GM19324 (cell line): Measurements from ENCODE around the gene PDZK1IP1.

Source experiments
- ATAC-seq: cut with Tn5 transposase; IDR thresholded peaks from one replicate; pipeline ENCODE4 v1.9.1; 2021; ENCODE audit warnings: mild to moderate bottlenecking, moderate library complexity; ENCODE audit not compliant: unreplicated experiment, low FRiP score

The PDZK1IP1 gene

DNA sequence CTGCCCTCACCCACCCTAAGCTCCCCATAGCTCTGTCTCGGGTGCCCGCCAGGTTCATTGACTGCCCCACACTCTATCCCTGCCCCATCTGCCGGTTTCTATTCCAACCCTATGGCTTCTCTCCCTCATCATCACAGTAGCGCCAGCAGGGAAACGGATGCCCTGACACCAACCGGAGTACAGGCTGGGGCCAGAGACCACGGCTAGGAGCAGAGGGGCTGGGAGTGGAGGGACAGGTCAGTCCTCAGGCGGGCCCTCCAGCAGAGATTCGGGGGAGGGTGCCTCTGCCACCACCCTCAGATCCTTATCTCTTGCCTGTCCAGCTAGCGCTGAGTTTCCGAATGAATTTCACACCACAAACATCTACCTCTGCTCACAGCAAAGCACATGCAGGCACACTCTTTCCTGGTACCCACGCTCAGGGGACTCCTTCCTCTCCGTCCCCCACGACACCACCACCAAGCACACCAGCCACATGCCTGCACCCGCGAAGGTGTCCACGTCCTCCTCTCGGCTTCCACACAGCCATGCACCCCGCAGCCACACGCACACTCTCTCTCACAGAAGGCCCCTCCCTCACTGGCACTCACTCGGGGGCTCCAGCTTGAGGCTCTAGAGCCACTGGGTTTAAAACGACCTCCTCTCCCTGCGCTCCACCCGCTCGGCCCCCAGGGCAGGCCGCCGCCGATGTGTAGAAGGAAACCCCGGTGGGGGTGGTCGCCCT is 35.0 kb upstream of the PDZK1IP1 start:
- ATAC-seq: no peak

GRCh38 chr1:47223921-47224675 is 34.3 kb upstream of the PDZK1IP1 start:
- no peak for ATAC-seq

DNA sequence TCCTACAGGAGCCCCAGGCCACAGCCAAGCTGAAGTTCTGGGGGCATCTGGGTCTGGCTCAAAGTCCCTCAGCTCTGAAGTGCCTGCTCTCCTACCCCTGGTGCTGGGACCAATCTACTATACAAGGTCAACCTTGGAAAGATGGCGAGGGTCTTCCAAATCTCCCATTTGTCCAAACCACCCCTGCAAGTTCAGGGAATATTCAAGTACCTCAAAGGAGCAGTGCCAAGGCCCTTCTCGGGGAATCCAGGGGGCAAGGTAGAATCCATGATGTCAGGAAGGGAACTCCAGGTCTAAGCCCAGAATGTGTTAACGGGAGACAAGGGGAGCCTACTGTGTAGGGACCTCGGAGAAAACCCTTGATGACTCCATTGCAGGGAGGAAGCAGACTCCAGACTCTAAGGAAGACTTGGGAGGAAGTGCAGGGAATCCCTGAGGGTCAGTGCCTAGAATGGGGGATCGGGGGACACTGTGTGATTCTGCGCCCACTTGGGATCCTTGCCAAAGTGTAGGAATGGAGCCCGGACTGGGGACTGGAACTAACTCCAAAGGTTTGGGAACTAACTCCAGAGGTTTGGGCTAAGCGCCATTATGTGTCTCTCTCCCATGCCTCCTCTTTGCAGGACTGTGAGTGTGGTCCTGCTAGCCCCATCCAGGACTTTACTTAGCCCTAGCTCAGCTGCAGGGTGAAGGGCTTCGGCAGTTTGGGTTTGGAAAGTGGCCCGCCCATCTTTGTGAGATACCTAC is 33.5 kb upstream of the PDZK1IP1 start:
- ATAC-seq: no peak

DNA sequence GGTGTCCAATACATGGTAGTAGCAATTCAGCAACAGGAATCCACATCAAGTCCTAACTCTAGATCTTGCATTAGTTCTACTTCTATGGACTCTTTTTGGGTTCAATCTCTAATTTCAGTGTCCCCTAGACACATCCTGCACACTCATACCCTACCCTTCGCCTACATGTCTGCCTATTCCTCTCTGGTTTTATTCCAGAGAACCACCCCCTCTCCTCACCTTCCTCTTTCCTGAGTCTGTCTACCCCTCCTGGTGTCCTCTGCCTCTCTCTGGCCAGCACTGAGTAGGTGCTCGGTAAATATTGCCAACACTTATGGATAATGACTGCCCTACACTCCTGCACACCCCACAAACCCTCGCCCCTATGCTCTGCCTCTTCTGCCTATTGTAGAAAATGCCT is 32.6 kb upstream of the PDZK1IP1 start:
- ATAC-seq: no peak

- no peak for ATAC-seq
Observed at GRCh38 chr1:47219590-47220220, 29.9 kb upstream of the PDZK1IP1 start.

DNA sequence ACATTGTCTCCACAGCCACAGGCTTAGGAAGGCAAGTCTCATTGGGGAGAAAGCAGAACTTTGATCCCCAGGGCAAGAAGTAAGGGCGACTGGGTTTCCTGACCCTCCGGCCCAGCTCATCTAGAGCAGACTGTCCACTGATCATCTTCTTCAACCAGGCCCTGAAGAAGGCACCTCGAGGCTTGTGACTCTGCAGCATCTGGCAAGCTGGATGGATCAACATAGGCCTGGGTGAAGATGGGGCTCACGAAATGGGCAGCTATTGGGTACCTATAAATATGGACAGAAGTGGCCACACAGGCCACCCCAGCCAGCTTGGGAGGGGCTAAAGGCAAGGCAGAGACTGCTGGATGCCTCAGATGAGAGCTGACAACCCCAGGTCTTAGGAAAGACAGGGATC is 29.2 kb upstream of the PDZK1IP1 start:
- ATAC-seq: no peak

- no peak for ATAC-seq
Observed at GRCh38 chr1:47216278-47217059, 26.6 kb upstream of the PDZK1IP1 start.

- no peak for ATAC-seq
Observed at GRCh38 chr1:47215713-47216112, 25.9 kb upstream of the PDZK1IP1 start.

GRCh38 chr1:47214549-47214948 is 24.7 kb upstream of the PDZK1IP1 start:
- ATAC-seq: no peak

- ATAC-seq: no peak
Observed at GRCh38 chr1:47213230-47213963, 23.6 kb upstream of the PDZK1IP1 start.

DNA sequence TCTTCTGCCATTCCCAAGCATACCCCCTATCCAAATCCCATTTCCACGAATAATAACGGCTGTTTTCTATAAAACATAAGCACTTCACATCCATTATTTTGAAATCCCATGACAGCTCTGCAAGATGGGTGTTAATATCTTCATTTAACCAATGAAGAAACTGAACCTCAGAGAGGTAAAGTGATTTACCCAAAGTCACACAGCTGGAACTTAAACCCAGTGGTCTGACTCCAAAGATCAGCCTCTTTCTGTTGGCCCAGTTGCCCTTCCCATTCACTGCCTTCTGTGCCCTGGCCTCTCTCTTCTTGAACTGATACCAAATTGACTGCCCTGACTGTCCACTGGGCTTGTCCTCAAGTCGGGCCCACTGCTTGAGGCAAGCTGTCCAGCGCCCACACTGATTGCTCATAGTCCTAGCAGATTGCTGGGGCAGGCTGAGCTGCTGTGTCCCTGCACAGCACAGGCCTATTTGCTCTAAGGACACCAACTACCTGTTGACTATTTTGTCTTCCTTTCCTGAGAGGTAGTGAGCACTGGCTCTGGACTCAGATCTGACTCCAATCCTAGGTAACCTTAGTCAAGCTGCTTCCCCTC is 22.9 kb upstream of the PDZK1IP1 start:
- ATAC-seq: no peak

GRCh38 chr1:47211796-47212269 is 22.0 kb upstream of the PDZK1IP1 start:
- no peak for ATAC-seq

- no peak for ATAC-seq
Observed at GRCh38 chr1:47210666-47211065, 20.8 kb upstream of the PDZK1IP1 start.

DNA sequence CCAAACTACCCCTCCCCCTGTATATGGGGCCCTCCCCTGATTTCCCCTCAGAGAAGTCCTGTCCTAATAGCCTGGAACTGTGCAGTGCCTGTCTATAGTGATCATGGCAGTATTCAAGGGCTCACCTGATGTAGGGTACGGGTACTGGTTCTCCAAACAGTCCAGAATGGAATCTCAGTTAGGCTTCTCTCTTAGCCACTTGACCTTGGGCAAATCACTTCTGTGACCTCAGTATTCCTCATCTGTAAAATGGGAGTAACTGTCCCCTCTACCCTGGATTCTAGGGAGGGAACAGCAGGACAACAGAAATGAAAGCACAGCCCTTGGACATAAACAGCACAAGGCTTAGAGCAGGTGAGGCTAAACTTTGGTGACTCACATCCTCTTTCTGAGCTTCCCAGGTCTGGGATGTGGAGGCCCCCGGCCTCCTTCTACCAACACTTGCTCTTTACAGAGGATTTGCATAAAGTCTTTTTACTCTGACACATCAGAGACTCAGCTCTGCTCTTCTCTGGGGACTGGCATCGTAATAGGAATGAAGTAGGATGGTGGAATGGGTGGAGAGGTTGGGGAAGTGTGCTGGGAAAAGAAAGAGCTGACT is 20.0 kb upstream of the PDZK1IP1 start:
- no peak for ATAC-seq

DNA sequence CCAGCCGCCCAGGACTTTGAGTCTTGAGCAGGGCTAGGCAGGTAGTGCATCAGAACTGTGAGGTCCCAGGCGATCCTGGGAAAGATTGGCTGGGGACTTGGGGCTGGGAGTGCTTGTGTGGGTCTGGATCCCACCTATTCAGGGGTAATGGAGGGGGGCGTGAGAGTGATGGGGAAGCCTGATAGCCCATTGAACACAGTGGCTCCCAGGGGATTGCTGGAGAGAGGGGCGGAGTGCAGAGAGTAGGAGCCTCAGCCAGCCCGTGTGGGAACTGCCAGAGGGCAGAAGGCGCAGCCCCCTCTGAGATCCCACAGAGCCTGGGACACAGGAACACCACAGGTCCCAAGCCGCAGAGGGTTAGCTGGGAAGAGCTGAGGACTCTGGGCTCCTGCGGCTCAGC is 19.3 kb upstream of the PDZK1IP1 start:
- ATAC-seq: no peak

DNA sequence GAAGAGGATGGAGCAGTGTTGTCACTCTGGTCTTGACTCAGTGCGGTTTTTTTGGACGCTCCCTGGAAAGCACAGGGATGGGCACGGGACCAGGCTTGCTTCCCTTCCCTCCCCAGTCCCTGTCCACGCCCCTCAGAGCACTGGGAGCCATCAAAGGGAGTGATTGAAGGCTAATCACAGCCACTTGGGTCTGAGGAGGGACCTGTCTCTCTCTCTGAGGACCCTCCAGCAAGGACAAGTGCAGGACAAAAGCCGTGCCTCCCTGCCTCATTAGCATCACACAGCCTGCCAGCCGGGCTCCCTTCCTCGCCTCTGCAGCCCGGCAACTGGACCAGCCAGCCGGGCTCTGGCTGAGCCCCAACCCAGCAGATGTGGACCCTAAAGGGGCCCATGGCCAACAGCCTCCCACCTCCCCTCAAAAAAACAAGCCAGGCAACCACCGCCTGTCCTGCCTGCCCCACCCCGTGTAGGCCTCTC is 18.6 kb upstream of the PDZK1IP1 start:
- no peak for ATAC-seq

DNA sequence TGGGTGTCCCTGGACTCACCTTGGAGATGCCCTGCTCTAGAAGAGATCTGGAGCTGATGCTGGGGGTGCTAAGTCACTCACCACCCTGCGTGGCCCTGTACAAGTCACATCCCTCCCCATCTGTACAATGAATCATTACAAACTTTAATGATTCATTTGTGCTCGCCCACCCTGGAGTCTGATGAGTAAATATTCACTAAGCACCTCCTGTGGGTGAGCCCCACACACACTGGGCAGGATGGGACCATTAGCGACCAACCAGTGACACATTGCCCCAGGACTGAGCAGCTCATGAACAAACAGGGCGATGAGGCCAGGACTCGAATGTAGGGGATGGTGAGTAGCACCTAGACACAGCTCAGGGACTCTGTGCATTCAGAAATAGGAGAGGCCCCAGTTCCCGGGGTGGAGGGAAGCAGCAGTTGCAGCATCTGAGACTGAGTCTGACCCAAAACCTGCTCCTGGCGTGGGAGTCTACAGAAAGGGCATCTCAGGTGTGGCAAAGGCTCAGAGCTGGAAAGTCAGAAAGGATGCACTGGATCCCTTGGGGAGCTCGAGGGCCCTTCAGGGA is 18.1 kb upstream of the PDZK1IP1 start:
- no peak for ATAC-seq

- ATAC-seq: no peak
Observed at GRCh38 chr1:47205918-47206317, 16.1 kb upstream of the PDZK1IP1 start.
